T1000 (cell line): ENCODE data around the gene THAP2.
"Not testable (repeated sequence)": the region's sequence is repeated elsewhere in the genome, so short reads cannot be mapped to it uniquely, and the experiment has no call there.

Experiments
- DNase-seq: peaks from one replicate; lab custom pipeline; 2025; ENCODE audit warnings: mixed read lengths; lab: John Stamatoyannopoulos, UW

Gene THAP2

DNA sequence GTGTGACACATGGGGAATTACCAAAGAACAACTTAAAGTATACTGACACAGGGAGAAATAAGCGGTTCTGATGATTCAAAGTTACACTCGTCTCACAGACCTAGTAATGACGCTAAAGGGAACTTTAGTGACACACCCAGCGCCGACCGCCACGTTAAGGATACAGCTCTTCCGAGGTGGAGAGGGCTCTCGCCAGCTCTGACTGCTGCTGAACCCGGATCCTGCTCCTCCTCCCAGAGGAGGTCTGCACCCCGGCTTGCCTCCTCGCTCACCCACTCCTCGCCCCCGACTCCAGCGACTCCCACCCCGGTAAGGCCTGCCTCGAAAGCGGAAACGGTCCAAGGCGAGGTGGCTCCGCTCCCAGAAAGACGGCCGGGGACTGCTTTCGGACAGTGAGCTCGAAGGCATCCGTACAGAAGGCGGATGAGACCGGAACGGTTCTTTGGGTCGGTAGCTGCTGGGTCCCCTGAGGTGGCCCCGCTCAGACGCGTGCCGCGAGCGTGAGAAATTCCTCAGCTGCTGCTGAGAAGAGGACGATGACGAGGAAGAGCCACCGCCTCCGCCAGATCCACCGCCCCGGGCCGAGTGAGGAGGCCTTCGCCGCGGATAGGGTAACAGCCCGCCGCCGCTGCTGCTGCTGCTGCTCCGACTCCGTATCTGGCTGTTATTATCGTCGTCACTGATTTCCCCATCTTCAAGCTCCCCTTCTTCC lies 1.1 kb upstream of the THAP2 start:
- DNase-seq = peak; percentile 57

DNA sequence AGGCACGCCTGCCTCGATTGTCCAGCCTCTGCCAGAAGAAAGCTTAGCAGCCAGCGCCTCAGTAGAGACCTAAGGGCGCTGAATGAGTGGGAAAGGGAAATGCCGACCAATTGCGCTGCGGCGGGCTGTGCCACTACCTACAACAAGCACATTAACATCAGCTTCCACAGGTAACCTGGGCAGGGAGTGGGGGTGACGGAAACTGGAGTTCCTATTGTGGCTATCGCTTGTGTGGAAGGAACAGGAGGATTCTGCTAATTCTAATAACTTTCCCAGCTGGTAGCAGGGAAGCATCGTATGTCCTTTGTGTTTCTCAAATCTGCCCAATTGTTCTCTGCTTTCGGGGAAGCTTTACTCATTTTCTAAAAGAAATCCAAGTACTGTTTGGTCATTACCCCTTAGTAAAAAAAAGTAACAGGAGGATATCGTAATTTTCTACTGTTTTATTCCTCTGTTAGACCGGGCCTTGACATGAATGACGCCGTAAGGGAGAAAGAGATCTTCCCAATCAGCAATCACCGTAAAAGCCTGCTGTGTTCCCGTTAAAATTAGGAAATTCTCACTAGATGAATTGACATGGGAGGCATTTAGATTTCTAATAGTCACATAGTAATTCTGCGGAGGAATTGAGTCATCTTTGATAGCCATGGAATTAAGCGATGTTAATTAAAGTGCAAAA lies 449 bp downstream of the THAP2 start:
- DNase-seq = no peak

DNA sequence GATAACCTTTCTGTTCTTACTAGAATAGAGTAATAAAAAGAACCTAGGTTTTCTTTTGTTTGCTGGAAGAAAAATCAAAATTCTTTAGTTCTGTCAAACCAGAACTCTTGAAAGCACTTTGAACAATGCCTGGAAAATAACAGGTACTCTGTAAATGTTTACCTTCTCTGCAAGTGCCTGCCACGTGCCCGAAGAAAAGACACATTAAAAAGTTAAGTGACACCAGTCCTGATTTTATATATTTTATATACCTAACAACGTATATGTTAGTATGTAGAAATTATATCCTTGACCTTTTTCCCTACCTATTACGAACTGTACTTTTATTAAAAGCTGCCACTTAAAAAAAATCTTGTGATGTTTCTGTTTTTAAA lies 976 bp downstream of the THAP2 start:
- DNase-seq = no peak

DNA sequence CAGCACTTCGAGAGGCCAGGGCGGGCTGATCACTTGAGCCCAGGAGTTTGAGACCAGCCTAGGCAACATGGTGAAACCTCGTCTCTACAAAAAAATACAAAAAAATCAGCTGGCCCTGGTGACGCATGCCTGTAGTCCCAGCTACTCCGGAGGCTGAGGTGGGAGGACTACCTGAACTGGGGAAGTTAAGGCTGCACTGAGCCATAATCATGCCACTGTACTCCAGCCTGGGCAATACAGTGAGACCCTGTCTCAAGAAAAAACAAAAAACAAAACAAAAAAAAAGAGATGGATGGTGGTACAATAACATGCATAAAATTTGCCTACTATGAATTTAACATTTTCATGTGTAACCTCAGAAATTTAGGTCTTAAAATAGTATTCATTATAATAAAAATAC lies 2.2 kb downstream of the THAP2 start:
- no peak for DNase-seq

DNA sequence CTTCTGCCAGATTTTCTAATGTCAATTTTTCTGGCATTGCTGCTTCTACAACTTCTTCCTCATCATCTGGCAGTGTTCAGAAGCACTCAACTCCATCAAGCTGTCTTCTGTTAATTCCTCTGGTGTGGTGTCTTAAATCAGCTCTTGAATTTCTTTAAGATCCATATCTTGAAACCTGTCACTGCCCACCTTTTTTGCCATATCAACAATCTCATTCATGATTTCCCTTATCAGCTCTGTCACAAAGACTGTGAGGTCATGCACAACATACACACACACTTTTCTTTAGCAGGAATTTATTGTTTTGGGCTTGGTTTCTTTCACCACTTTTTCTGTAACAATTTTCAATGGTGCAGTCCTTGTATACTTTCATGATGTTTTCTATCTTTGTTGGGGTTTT lies 7.2 kb downstream of the THAP2 start:
- DNase-seq = no peak

GRCh38 chr12:71671816-71672215 lies 7.7 kb downstream of the THAP2 start:
- no peak for DNase-seq

- no peak for DNase-seq
Measured at GRCh38 chr12:71682466-71682865, 18.4 kb downstream of the THAP2 start.

GRCh38 chr12:71683633-71684032 lies 19.5 kb downstream of the THAP2 start:
- no peak for DNase-seq

DNA sequence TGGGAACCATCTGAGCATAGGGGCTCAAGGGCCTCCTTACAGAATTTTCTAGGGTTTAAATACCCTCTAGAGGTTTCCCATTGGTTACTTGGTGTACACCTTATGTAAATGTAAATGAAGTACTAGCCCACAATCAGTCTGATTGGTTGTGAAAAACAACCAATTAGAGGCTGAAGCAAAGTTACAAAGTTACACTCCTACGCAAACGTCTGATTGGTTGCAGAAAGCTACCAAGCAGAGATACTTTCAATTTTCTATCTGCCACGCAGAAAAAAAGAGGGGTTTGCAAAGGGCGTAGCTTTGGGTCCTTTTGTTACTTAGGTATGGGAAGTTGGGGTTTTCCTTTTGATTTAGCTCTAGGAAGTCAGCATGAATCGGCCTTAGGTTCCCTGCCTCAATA lies 20.0 kb downstream of the THAP2 start:
- no peak for DNase-seq

DNA sequence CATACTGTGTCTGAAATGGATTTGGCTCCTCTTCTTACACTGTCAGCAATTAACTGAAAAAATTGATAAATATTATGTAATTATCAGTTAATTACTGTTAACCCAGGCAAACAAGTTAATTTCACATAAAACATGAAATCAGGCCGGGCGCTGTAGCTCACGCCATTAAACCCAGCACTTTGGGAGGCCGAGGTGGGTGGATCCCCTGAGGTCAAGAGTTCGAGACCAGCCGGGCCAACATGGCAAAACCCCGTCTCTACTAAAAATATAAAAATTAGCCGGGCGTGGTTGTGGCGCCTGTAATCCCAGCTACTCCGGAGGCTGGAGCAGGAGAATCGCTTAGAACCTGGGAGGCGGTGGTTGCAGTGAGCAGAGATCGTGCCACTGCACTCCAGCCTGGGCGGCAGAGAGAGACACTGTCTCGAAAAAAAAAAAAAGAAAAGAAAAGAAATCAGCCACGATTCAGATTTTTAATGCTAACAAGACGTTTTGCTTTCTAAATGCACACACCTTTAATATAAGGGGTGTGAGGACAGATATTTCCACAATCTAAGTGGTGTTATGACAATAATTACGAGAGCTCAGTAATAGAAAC lies 21.3 kb downstream of the THAP2 start:
- no peak for DNase-seq

GRCh38 chr12:71685914-71686657 lies 22.0 kb downstream of the THAP2 start, which contains the start of gene TMEM19:
Gene TMEM19, plus strand, starts transcription at chr12:71686082. Its CDS starts 599 bp downstream, at chr12:71686681.
- DNase-seq = peak; percentile 81

DNA sequence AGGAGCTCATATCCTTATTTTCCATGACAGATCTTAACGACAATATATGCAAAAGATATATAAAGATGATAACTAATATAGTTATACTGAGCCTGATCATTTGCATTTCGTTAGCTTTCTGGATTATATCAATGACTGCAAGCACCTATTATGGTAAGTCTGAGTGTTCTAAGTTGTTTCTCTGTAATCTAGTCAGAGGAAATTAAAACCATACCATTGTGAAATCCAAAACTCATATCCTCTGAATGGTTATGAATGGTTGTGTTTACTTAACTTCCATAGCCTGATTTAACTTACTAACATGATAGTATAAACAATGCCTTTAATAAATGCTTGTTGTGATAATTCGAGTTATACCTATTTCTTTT lies 22.5 kb downstream of the THAP2 start:
- no peak for DNase-seq

DNA sequence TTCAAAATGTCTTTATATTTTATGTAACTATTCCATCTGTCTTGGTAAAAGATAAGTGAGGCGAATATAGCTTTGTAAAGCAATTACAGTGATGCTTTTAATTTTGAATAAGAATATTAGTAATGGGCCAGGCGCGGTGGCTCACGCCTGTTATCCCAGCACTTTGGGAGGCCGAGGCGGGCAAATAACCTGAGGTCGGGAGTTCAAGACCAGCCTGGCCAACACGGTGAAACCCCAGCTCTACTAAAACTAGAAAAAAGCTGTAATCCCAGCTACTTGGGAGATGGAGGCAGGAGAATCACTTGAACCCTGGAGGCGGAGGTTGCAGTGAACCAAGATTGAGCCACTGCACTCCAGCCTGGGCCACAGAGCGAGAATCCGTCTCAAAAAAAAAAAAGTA lies 23.1 kb downstream of the THAP2 start:
- not testable (repeated sequence) for DNase-seq

- DNase-seq = no peak
Measured at GRCh38 chr12:71688961-71689570, 25.0 kb downstream of the THAP2 start.

DNA sequence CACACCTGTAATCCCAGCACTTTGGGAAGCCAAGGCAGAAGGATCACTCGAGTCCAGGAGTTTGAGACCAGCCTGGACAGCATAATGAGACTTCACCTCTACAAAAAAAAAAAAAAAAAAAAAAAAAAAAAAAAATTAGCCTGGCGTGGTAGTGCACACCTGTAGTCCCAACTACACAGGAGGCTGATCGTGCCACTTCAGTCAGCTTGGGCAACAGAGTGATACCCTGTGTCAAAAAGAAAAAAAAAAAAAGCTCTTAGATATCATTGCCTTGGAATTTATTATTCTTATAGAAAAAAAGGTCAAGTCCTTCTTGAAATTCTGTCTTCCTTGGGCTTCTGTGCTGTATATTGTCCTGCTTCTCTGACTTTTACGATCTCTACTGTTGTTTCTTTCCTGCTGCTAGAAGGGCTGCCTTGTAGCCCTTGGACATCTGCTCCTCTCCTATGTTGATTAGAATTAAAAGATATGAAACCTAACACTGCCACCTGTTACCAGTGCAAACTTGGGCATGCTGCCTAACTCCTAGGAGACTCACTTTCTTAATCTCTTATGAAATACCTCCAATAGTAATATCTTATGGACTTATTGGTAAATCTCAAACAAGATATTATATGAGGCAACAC lies 27.5 kb downstream of the THAP2 start:
- DNase-seq = no peak

DNA sequence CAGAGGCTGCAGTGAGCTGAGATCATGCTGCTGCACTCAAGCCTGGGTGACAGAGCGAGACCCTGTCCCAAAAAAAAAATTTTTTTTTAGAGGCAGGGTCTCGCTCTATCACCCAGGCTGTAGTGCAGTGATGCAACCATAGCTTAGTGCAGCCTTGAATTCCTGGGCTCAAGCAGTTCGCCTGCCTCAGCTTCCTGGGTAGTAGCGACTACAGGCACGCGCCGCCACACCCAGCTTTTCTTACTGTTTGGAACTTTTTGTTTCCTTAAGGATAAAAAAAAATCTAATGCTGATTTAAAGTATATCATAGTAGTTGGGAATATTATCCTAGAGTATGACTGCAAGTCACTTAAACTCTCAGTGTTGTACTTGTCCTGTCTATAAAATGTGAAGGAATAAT lies 29.0 kb downstream of the THAP2 start:
- no peak for DNase-seq

- not testable (repeated sequence) for DNase-seq
Measured at GRCh38 chr12:71693651-71694050, 29.6 kb downstream of the THAP2 start.

- no peak for DNase-seq
Measured at GRCh38 chr12:71694099-71694820, 30.2 kb downstream of the THAP2 start.

GRCh38 chr12:71695782-71696181 lies 31.7 kb downstream of the THAP2 start:
- no peak for DNase-seq

GRCh38 chr12:71702181-71702580 lies 38.1 kb downstream of the THAP2 start:
- not testable (repeated sequence) for DNase-seq

GRCh38 chr12:71702590-71702989 lies 38.5 kb downstream of the THAP2 start:
- DNase-seq = no peak
